NCI-H524 (cell line): Measurements from ENCODE around the gene DHX16.
A peak's percentile ranks its signal among the peaks of the same experiment; 100 is the strongest.
"Not testable (repeated sequence)": the region's sequence is repeated elsewhere in the genome, so short reads cannot be mapped to it uniquely, and the experiment has no call there.

Source experiments
- DNase-seq, 2 experiments: peaks; one replicate each; lab custom pipeline; 2025; lab: John Stamatoyannopoulos, UW

DHX16 gene

GRCh38 chr6:30678964-30679726, 6.3 kb upstream of the DHX16 start:
- peak; percentile 42 to 78 for DNase-seq

GRCh38 chr6:30676660-30677285, 4.0 kb upstream of the DHX16 start:
- no peak for DNase-seq

DNA sequence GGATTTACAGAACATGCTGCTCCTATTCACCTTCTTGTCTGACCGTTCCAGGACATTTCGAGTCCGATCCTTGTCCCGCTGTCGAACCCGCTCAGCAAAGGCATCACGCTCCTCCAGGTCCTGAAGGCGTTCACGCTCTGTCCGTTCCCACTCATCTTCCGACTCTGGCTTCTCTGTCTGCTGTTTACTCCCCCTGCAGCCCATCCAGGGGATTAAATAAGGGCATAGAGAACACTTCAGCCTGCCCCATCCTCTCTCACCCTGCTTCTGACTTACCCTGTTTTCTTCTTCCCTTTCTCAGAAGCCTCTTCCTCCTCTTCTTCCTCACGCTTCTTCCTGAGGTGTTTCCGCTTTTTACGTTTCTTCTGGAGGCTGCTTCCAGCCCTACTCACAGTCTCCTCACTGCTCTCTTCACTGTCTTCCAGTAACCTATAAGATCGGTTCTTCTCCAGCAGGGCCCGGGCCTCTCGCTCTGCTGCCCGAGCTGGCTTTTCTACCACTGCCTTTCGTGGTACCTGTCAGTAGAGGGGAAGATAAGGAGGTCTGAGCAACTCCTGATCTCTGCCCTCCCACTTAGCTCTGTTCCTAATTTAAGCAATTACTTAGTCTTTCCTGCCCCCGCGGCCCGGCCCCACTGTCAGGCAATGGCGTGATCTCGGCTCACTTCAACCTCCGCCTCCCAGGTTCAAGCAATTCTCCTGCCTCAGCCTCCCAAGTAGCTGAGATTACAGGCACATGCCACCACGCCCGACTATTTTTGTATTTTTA, 1.9 kb downstream of the DHX16 start:
- DNase-seq: no peak

DNA sequence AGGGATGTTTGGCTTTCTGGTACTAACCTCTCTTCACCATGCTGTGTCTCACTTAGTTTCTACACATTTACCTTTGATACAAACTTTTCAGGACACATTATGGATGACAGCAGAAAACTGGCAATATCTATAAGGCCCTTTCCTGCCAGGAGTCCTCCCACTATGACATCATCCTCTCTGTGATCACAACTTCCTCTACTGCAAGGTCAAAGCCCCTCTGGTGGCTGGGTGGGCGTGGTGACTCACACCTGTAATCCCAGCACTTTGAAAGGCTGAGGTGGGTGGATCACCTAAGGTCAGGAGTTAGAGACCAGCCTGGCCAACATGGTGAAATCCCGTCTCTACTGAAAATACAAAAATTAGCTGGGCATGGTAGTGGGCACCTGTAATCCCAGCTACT, 6.5 kb downstream of the DHX16 start:
- not testable (repeated sequence) for DNase-seq

GRCh38 chr6:30664994-30665767, 7.6 kb downstream of the DHX16 start:
- DNase-seq: no peak

DNA sequence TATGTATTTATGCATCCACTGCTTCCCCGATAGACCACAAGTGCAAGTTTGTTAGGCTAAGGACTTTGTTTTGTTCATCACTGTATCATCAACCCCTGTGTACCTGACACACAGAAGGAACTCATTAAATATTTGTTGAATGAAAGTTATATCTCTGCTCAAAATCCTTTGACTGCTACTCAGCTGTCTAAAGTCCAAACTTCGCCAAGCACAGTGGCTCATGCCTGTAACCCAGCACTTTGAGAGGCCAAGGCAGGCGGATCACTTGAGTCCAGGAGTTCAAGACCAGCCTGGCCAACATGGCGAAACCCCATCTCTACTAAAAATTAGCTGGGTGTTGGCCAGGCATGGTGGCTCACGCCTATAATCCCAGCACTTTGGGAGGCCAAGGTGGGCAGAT, 14.9 kb downstream of the DHX16 start:
- not testable (repeated sequence) for DNase-seq

DNA sequence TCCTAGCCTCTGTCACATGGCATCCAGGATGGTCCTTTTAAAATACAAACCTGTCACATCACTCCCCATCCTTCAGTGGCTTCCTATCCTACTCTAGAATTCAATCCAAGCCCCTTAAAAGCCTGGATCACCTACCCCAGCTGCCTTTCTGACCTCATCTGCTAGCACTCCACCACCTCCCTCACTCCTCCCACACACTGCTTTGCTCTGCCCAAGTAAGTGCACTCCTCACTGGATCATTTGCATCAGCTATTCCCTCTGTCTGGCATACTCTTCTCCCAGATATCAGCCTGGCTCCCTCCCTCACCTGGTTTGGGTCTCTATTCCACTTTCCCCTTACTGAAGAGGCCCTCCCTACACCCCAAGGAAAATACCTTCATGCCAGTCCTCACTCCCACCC, 15.4 kb downstream of the DHX16 start:
- no peak for DNase-seq

GRCh38 chr6:30656513-30656912, 16.3 kb downstream of the DHX16 start:
- no peak for DNase-seq

DNA sequence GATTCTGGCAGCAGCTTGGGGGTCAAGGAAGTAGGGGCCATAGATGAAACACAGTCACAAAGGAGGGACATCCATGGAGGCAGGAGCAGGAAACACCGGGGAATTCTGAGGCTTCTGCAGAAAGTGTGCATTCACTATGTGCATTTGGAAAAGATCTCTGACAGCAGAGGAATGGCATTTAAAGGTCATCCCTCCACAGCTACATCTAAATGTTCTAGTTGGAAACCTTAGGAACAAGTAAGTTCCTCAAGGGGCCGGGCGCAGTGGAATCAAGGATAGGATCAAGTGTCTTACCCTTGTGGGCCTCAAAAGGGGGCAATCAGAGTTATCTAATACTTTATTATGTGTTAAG, 17.1 kb downstream of the DHX16 start:
- DNase-seq: no peak

- DNase-seq: no peak
These were observed 17.7 kb downstream of the DHX16 start for GRCh38 chr6:30654798-30655742.

GRCh38 chr6:30651143-30651542, 21.7 kb downstream of the DHX16 start:
- no peak for DNase-seq

GRCh38 chr6:30647242-30648116, 25.3 kb downstream of the DHX16 start:
- peak; percentile 86 to 90 for DNase-seq

- peak; percentile 89 to 90 for DNase-seq
These were observed 26.2 kb downstream of the DHX16 start, which contains the start of gene C6orf136 for GRCh38 chr6:30646450-30647241. C6orf136 (plus strand) TSS chr6:30647133; CDS start chr6:30647232, 99 bp downstream.

DNA sequence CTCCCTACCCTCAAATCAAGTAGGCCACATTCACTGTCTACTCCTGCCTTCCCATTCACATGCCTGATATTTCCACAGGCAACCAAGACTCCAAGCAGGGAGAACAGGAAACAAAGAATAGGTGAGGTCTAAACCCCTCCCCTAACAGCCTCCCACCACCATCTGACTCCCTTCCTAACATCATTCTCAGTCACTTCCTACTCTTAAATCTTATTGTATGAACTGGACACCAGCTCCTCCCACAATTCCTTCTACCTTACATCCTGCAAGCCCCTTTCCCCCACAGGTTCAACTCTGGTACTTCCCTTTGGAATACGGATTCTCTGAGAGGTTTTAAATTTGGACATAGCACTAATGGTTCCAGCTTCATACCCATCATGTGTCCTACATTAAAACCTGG, 26.8 kb downstream of the DHX16 start:
- DNase-seq: no peak

DNA sequence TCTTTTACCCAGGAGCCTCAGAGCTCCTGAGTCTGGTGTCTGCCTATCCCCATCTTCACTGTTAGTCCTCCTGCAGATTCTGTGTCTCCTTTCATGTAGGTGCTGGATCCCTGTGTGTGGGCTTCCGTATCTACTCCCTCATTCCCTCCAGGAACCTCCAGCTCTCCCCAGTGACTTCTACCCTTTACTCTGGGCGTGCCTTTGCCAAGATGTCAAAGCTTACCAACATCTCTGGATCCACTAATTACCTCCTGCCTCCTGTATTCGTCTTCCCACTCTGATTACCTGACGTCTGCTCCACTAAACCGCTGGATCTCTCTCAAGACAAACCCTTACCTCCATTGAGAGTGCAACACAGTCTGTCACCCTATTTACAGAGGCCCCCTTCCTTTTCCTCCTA, 28.0 kb downstream of the DHX16 start:
- no peak for DNase-seq

DNA sequence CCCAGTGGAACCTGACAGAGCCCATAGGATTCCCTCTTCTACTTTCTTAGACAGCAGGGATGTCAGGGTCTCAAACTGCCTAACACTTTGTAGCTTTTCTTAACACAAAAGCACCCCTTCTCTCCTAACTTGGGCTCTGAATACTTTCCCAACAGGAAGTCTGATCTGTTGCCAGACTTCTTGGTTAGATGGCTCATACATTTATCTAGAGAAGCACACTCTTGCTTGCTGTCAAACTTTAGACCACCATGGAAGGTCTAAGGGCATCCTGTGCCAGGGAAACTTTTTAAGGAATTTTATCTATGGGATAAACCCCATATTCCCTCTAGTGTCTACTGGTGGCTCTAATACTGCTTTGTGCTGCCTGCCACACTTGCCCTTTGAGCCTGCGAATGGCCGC, 29.1 kb downstream of the DHX16 start:
- no peak for DNase-seq

DNA sequence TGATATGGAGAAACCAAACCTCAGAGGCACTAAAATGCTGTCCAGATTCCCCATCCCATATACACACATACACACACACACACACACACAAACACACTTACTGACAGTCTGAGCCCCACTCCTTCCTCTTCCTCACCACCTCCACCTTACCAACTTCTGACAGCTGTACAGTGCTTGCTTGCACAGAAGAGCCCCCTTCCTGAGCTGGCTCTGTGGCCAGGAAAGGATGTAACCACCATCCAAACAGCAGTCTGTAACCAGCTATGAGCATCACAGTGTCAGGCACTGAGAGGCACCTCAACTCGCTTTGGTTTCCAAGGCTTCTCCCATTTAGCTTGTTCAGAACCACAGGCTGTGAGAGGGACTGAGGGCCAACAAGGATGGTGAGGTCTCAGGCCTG, 31.8 kb downstream of the DHX16 start:
- no peak for DNase-seq

DNA sequence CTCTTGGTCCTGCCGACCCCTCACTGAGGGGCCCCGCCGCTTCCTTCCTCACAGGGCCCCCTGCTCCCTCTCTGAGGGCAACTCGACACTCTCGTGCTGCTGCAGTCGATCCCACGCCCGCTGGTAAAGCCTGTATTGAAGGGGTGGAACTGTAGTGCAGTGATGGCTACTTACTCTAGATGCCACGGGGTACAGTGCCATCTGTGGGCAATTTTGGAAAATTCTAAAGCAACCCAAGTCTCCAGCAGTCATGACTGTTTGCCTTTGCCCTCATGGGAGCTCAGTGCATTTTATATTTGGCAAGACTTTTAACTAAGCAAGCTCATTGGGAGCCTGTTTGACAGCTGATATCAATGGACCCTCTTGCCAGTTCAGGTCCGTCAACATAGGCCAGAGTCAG, 32.3 kb downstream of the DHX16 start:
- DNase-seq: no peak

DNA sequence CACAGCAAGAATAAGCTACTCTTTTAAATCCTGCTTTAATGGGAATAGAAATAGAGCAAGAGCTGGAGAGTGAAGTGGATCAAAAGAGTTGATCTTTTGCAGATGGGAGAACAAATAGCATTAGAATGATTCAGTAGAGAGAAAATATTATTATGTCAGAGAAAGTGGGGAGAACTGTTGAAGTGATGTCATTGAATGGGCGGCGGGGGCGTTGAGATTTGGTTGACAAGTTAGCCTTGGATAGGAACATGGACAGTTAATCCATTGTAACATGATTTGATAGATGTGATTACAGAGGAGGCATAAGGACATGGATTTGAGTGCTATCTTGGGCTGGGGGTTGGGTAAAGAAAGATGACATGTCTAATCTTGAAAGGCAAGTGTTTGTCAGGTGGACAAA, 37.0 kb downstream of the DHX16 start:
- no peak for DNase-seq
